ELF-1 (cell line): ENCODE results near the gene SUN1.

ENCODE experiments used
- DNase-seq: peaks from one replicate; pipeline ENCODE4 v3.0.0-alpha.2; 2016; ENCODE audit warnings: low read depth, low spot score

SUN1 gene

GRCh38 chr7:805261-805660, 27.0 kb upstream of the SUN1 start:
- DNase-seq = no peak

- peak; percentile 91 for DNase-seq
Observed at GRCh38 chr7:815284-816216, 16.7 kb upstream of the SUN1 start.

DNA sequence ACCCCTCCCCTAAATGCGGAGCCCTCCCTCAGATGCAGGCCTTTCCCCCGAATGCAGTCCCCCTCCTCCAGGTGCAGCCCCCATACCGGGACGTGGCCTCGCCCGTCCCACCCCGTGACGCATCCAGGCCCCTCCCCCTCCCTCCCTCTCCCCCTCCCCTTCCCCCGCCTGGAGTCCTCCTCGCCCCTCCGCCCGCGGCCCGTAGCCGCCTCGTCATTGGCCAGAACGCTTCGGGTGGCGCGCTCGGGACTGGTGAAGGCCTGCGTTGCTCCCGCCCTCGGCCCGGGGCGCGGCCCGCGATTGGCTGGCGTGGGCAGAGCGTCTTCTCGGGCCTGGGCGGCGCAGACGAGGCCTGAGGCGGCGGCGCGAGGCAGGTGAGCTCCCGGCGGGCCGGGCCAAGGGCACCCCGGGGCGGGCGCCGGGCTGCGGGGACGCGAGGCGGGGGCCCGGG, 16.0 kb upstream of the SUN1 start:
- peak; percentile 96 for DNase-seq

DNA sequence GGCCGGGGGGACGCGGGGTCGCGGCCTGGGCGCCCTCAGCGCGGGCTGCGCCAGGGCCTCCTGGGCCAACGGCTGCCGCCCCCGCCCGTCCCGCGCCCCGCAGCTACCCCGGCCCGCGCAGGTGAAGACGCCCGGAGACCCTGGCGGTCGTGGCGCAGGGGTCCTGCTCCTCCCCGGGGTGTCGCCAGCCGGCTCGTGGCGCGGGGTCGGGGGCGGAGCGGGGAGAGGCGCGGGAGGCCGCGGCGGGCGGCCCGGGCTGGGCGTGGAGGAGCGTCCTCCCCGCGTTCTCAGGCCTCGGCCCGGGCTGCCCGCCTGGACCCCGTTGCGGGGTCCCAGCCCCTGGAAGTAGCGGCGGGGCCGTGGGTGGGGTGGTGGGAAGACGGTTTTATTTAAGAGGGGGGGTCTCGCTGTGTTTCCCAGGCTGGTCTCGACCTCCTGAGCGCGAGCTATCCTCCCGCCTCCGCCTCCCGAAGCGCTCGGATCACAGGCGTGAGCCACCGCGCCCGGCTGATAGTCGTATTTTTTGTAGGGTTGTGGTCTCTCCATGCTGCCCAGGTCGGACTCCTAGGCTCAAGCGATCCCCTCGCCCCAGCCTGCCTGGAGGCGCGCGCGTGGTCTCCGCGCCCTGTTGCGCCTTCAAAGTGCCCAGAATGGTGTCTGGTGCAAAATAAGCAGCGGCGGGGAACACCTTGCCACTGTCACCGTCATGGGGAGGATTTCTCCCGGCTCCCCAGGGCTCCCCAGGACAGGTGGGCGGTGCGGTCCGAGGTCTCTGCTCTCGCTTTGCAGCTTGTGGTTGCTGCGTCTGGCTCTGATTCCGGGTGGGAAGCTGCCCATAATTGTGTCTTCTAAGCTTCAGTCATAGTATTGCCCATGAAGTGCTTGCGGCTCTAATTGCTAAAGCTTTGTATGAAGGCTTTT, 15.3 kb upstream of the SUN1 start:
- peak; percentile 58 for DNase-seq

DNA sequence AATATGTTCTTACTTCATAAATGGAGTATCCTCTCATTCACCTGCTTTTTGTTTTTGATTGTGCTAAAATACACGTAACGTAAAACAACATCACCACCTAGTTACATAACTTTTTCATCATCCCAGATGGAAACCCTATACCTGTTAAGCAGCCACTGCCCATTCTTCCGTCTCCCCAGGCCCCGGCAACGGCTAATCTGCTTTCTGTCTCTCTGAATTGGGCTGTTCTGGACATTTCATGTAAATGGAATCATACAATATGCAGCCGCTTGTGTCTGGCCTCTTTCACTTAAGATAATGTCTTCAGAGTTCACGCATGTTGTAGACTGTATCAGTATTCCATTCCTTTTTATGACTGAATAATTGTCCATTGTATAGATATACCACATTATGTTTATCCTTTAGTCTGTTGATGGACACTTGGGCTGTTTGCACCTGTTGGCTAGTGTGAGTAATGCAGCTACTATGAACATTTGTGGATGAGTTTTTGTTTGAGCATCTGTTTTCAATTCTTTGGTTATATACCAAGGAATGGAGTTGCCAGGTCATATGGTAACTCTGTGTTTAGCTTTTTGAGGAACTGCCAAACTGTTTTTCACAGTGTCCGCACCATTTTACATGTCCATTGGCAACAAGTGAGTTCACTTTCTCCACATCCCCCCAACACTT, 14.1 kb upstream of the SUN1 start:
- DNase-seq = no peak

DNA sequence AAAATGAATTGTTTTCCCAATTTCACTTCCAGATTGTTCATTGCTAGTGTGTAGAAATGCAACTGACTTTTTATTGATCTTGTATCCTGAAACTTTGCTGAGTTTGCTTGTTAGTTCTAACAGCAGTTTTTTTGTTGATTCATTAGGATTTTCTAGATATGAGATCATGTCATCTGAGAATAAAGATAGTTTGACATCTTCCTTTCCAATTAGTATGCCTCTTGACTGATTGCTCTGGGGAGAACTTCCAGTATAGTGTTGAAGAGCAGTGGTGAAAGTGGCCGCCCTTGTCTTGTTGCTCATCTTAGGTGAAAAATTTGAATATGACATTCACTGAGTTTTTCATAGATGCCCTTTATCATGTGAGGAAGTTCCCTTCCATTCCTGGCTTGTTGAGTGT, 11.9 kb upstream of the SUN1 start:
- no peak for DNase-seq

- no peak for DNase-seq
Observed at GRCh38 chr7:821688-822087, 10.6 kb upstream of the SUN1 start.

DNA sequence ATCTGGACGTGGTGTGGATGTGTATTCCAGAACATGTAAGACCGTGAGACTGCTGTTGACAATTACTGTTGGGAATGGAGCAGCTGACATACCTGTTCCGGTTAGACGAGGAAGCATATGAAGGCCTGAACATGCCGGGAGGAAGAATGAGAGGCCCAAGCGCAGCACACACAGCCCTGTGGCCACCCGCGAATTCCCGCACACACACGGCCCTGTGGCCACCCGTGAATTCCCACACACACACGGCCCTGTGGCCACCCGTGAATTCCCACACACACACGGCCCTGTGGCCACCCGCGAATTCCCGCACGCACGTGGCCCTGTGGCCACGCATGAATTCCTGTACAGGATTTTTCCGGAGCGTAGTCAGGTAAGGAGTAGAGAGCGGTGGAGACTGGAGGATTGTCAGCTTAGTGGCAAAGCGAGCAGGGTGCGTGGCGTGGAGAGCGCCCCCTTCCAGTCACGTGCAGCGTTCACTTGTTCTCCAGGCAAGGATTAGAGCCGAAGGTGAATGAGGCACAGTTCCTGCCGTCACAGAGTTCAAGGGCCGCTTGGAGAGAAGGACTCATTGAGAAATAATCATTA, 9.5 kb upstream of the SUN1 start:
- DNase-seq = no peak

DNA sequence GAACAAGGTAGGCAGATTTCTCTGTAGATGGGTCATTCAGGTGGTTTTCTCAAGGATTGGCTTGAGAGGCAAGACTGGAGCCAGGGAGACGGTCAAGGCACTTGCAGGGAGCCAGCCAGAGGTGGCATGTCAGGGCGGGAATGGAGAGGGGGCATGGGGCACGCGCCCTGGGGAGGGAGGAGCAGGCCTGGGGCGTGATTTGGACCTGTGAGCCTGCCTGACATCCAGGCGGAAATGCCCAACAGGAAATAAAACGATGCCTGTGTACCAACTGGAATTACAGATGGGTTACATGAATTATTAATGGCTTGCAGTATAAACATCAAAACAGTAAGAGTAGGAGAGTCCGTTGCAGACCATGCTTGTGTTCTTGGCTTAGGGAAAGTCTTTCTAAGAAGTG, 8.6 kb upstream of the SUN1 start:
- no peak for DNase-seq

DNA sequence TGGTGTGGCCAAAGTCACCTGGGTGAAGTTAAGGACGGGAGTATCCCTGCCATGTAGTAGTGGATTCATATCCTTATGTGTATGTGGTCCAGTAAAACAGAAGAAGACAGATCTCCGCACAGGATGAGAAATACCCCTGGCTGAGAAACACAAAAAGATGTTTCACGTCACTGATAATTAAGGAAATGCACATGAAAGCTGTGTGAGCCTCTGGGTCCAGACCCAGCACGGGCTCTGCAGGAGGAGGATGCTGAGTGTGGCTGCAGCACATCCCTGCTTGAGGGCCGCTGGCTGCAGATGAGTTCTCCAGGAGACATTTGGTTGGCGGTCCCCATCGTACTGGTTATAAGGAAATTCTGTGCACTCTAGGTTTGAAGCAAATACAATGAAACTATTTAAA, 8.2 kb upstream of the SUN1 start:
- no peak for DNase-seq

DNA sequence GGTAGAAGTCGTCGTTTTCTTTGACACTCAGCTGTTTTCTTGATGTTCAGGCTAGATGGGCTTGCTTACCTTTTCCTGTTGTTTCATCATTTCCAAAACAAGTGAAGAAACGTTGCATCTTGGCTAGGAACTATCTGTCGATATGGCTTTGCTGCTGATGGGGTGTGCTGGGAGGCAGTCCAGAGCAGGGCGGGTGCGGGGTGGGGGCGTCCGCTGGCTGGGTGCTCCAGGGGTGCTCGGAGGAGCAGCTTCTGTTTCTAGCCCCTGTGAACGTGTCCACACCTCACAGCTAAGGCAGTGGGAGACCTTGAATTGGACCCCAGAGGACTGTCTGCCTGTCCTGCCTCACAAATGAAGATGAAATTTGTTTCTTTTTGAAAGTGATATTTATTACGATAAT, 7.6 kb upstream of the SUN1 start:
- no peak for DNase-seq

DNA sequence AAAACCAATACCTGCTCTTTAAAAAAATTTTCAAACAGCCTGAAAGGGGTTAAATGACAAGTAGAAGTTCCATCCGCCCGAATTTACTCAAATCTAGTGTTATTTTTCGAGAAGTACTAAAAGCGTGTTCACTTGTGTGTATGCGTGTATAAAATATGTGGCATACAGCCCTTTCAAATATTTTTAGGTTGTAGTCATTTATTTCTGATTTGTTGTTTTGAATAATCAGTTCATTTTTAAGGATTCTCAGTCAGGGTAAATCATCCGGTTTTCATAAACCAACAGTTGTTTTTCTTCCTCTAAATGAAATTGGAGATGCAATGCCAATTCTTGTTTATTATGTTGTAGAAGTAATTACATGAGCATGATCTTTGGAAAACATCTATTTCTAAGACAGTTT, 6.9 kb upstream of the SUN1 start:
- DNase-seq = no peak

- no peak for DNase-seq
Observed at GRCh38 chr7:826230-826917, 5.9 kb upstream of the SUN1 start.

- DNase-seq = no peak
Observed at GRCh38 chr7:828793-829561, 3.3 kb upstream of the SUN1 start.

GRCh38 chr7:830069-830468, 2.2 kb upstream of the SUN1 start:
- no peak for DNase-seq

DNA sequence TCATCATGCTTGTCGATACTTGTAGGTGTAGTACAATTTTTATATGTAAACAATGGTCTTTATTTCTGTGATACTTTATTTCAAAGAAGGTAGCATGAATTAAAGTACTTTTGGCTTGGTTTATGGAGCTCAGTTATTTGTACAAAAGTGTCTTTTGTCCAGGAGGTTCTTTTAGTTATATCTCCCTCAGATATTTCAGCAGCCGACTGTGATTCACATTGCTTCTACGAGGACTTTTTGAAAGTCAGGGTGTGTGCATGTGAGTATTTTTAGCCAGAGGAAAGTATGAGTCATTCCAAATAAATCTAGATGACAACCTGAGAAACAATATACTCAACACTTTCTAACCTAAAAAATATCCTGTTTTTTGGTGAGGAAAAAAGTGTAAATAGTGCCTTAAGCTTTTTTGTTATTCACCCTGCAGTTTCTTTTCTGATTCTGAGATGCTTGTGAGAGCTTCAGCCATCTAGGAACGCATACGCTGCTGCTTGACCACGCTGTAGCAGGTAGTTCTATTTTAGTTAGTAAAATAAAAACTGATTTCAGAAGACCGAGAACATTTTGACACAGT, 595 bp upstream of the SUN1 start:
- DNase-seq = no peak

DNA sequence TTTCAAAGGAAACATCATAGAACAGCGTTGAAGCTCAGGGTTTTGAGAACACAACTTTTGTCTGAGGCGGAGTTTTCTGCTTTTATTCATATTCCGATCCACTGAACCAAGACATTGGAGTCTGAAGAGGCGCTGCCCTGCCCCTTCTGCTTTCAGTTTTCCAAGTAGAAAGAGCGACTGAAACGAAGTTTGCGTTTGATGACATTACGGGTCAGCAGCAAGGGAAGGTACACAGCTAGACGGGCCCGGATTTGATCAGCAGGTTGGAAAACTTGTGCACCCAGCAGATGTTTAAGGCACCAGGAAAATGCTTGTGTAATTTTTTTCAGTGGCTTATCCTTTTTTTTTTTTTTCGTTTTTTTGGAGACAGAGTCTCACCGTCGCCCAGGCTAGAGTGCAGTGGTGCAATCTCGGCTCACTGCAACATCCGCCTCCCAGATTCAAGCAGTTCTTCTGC, 720 bp downstream of the SUN1 start:
- DNase-seq = no peak

GRCh38 chr7:833601-834258, 1.5 kb downstream of the SUN1 start:
- no peak for DNase-seq

GRCh38 chr7:834277-834676, 2.0 kb downstream of the SUN1 start:
- DNase-seq = no peak
